HepG2 (cell line): Measurements from ENCODE around the gene HS6ST1.

Experiments
- IRF1 ChIP-seq: sonication (generic); formaldehyde crosslinking; IDR thresholded peaks from 2 replicates; pipeline ENCODE4 v1.4.0; 2020; ENCODE audit warnings: low read depth, mild to moderate bottlenecking, missing genetic modification reagents
- PAF1 ChIP-seq: IDR thresholded peaks from 2 replicates; pipeline ENCODE4 v1.6.1; 2016; ENCODE audit warnings: missing genetic modification reagents, missing compliant biosample characterization
- ZBTB20 ChIP-seq: sonication (generic); formaldehyde crosslinking; IDR thresholded peaks from 2 replicates; pipeline ENCODE4 v1.8.1; 2023; ENCODE audit warnings: missing genetic modification reagents, low read depth, mild to moderate bottlenecking, borderline replicate concordance
- ZNF503 ChIP-seq: sonication (generic); formaldehyde crosslinking; IDR thresholded peaks from 2 replicates; pipeline ENCODE4 v1.4.0; 2020; ENCODE audit warnings: missing genetic modification reagents

- TF ChIP-seq IRF1 (CRISPR knock-in tag) (no peak), ZNF503 (CRISPR knock-in tag) (no peak), PAF1 (CRISPR knock-in tag) (no peak), ZBTB20 (CRISPR knock-in tag) (no peak)
Measured at GRCh38 chr2:128228894-128229293, 89.8 kb downstream of the HS6ST1 start.
